KOPT-K1 (cell line): Measurements from ENCODE around the gene FSD1L.
"Not testable (repeated sequence)": the region's sequence is repeated elsewhere in the genome, so short reads cannot be mapped to it uniquely, and the experiment has no call there.

Source experiments
- H3K27ac ChIP-seq: fragments of 200-600 bp; sonication (generic); 2 replicates; pipeline ENCODE4 v1.5.1; 2016; ENCODE audit warnings: antibody characterized with exemption, mild to moderate bottlenecking, low read depth, low read length; ENCODE audit not compliant: poor library complexity, severe bottlenecking
- H3K36me3 ChIP-seq: fragments of 200-600 bp; sonication (generic); 2 replicates; pipeline ENCODE4 v1.5.1; 2017; ENCODE audit warnings: antibody characterized with exemption, mild to moderate bottlenecking, low read length, moderate library complexity; ENCODE audit not compliant: insufficient read depth
- H3K9me3 ChIP-seq: fragments of 200-600 bp; sonication (generic); 2 replicates; pipeline ENCODE4 v1.5.1; 2017; ENCODE audit warnings: antibody characterized with exemption, low read length, mild to moderate bottlenecking; ENCODE audit not compliant: insufficient read depth, poor library complexity, severe bottlenecking

Gene FSD1L

DNA sequence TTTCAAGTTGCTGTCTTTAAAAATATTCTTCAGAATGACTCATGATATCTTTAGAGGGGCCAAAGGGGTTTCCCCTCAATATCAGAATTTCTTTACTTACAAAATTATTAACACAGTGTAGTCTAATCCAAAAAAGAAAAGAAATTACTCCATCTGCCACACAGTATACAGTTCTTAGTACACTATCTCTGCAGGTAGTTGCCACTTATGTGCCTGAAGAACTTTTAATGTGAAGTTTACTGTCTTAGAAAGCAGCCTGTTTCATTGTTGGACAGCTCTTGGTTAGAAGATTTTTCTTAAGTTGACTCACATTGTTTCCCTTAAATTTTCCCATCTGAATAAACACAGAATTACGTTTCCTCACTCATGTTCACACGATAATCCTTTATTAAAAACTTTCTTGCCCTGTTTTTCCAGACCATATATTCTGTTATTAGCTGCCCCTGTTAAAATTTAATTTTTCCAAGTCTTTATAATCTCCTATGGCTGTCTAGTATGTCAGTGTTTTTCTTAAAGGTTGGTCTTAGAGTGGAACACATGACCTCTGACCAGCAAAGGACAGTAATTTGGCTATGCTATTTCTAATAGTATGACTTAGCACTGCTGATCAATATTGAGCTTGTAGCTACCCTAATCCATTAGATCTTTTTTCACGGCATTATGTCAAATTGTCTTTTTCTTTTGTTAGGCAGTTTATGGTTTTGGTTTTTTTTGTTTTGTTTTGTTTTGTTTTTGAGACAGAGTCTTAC is 88.3 kb downstream of the FSD1L start:
- no peaks in the 10 kb centered on the region for H3K9me3 ChIP-seq
- H3K27ac ChIP-seq = no peak overlapping the region
- H3K36me3 ChIP-seq = peaks cover 7% of the 10 kb centered on the region; the same call in 1 of the 2 replicates

DNA sequence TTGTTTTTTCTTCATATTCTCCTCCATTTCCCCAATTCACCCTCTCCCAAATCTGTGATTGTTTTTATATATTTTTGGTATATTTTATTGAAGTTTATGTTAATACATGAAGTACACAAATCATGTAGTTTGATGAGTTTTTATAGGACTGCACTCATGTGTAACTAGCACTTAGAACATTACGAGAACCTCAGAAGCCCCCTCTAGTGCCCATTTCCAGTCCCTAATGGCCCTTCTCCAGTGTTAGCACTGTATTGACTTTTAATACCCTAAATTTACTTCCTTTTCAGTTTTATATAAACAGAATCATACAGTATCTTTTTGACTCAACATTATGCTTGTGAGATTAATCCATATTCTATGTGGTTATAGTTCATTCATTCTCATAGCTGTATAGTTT is 91.6 kb downstream of the FSD1L start:
- Histone ChIP-seq H3K27ac (no peak overlapping the region), H3K36me3 (peaks cover 7% of the 10 kb centered on the region; the same call in 1 of the 2 replicates), H3K9me3 (no peaks in the 10 kb centered on the region)

- no peaks in the 10 kb centered on the region for H3K36me3 ChIP-seq
- no peaks in the 10 kb centered on the region for H3K9me3 ChIP-seq
- H3K27ac ChIP-seq = no peak overlapping the region
Observed at GRCh38 chr9:105541838-105542237, 94.0 kb downstream of the FSD1L start.

DNA sequence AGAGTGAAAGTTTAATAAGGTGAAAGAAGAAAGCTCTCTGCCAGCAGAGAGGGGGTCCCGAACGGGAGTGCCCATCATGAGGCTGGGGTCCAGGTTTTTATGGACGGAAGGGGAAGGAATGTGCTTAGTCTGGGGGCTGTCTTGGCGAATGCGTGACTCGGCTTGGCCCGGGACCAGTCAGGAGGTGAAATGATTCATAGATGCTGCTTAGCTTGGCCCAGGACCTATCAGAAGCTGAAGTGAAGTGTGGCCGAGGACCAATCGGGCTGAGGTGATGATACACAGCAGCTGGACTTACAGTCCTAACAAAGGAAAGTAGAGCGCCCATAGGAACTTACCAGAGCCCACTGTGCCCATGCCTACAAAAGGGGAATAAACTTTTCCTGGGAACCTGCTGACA is 106.2 kb downstream of the FSD1L start:
- Histone ChIP-seq H3K27ac (no peak overlapping the region), H3K9me3 (no peaks in the 10 kb centered on the region), H3K36me3 (no peaks in the 10 kb centered on the region)

- Histone ChIP-seq H3K9me3 (peaks cover 17% of the 10 kb centered on the region), H3K36me3 (peaks cover 4% of the 10 kb centered on the region; the same call in 1 of the 2 replicates), H3K27ac (peak within 1 kb of the TSS; percentile 66)
Observed at GRCh38 chr9:105557804-105558610, 110.2 kb downstream of the FSD1L start, which contains the start of gene FKTN. TSS of gene FKTN (plus strand) at chr9:105558131. CDS start at chr9:105575033, 16,902 bp downstream.

DNA sequence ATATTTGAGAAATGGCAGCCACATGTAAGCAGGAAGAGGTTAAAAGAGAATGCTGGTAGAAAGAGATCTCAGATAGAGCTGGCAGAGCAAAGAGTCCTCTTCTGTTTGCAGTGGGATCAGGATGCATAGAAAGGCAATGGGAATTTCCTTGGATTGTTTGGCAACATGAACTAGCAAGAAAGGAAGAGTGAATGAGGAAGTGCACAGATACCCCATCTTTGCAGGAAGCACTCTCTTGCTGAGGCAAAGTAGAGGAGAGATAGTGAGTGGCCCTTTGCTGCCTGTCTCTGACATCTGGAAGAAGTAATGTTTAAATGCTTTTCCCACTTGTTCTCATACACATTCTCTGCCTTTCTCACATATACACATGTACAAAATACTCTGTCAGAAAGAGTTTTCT is 124.6 kb downstream of the FSD1L start:
- no peaks in the 10 kb centered on the region for H3K36me3 ChIP-seq
- no peak overlapping the region for H3K27ac ChIP-seq
- H3K9me3 ChIP-seq = no peaks in the 10 kb centered on the region

- not testable (repeated sequence) for H3K36me3 ChIP-seq, H3K9me3 ChIP-seq, H3K27ac ChIP-seq
Observed at GRCh38 chr9:105579952-105580351, 132.1 kb downstream of the FSD1L start.

DNA sequence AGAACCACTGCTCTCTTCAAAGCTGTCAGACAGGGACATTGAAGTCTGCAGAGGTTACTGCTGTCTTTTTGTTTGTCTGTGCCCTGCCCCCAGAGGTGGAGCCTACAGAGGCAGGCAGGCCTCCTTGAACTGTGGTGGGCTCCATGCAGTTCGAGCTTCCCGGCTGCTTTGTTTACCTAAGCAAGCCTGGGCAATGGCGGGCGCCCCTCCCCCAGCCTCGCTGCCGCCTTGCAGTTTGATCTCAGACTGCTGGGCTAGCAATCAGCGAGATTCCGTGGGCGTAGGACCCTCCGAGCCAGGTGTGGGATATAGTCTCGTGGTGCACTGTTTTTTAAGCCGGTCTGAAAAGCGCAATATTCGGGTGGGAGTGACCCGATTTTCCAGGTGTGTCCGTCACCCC is 133.7 kb downstream of the FSD1L start:
- not testable (repeated sequence) for H3K36me3 ChIP-seq, H3K27ac ChIP-seq, H3K9me3 ChIP-seq

GRCh38 chr9:105593145-105593544 is 145.3 kb downstream of the FSD1L start:
- H3K9me3 ChIP-seq = peaks cover 20% of the 10 kb centered on the region
- peaks cover 19% of the 10 kb centered on the region for H3K36me3 ChIP-seq
- H3K27ac ChIP-seq = no peak overlapping the region
